Activated T-cell treated with anti-CD3 and anti-CD28 coated beads, Interleukin-2, amount 50 U/mL, for 4 hours (primary cell): ENCODE results near the gene CYP19A1. TPM values are rescaled to one million over a fixed set of nuclear protein-coding genes. Genes with fewer than 3 reads are reported as not detected.
A peak's percentile ranks its signal among the peaks of the same experiment; 100 is the strongest.

Source experiments
- ATAC-seq, 2 donors: fragments of 200-7000 bp; cut with Tn5 transposase; one replicate each; pipeline ENCODE4 v1.10.0; 2021
- DNase-seq: peaks from one replicate; pipeline ENCODE4 v3.0.0-alpha.2; 2020
- H3K27me3 Mint-ChIP-seq: one replicate; pipeline ENCODE4 v1.8.0; 2021; ENCODE audit warnings: low read depth, mixed read lengths
- H3K36me3 Mint-ChIP-seq: one replicate; pipeline ENCODE4 v1.8.0; 2022; ENCODE audit warnings: mixed read lengths; ENCODE audit not compliant: insufficient read depth
- H3K4me1 Mint-ChIP-seq: one replicate; pipeline ENCODE4 v1.8.0; 2021; ENCODE audit warnings: low read depth, mixed read lengths
- H3K4me3 Mint-ChIP-seq: one replicate; pipeline ENCODE4 v1.8.0; 2021; ENCODE audit warnings: mild to moderate bottlenecking, moderate library complexity, mixed read lengths
- H3K9me3 Mint-ChIP-seq: one replicate; pipeline ENCODE4 v1.8.0; 2021; ENCODE audit warnings: mixed read lengths
- total RNA-seq, 3 donors: library from RNA; stranded (reverse); gene quantifications; one replicate each; pipeline ENCODE4 v1.2.1, GENCODE V29; 2021

The CYP19A1 gene
- total RNA-seq: under 1 TPM in 1 of 3 donors, not detected in 2; 0.40 TPM

- Mint-ChIP-seq H3K9me3 (no peaks in the 10 kb centered on the region), H3K4me3 (no peak within 1 kb of the TSS), H3K4me1 (no peaks in the 10 kb centered on the region), H3K27me3 (peaks cover 25% of the 10 kb centered on the region), H3K36me3 (no peaks in the 10 kb centered on the region)
- ATAC-seq: no peak
- no peak for DNase-seq
These were observed at the start of gene CYP19A1 for GRCh38 chr15:51338496-51338895. TSS of gene CYP19A1 (minus strand) at chr15:51338596. CDS start at chr15:51242912, 95,684 bp downstream.

GRCh38 chr15:51387699-51388041 lies 49.3 kb upstream of the CYP19A1 start:
- Mint-ChIP-seq H3K4me3 (no peak overlapping the region), H3K9me3 (no peaks in the 10 kb centered on the region), H3K27me3 (peaks cover 15% of the 10 kb centered on the region), H3K36me3 (no peaks in the 10 kb centered on the region), H3K4me1 (no peaks in the 10 kb centered on the region)
- DNase-seq (no peak), ATAC-seq (no peak)

- H3K4me3 Mint-ChIP-seq: no peak overlapping the region
These were observed 48.7 kb upstream of the CYP19A1 start for GRCh38 chr15:51386960-51387698.

GRCh38 chr15:51386486-51386885 lies 48.1 kb upstream of the CYP19A1 start:
- ATAC-seq (no peak), DNase-seq (no peak)
- no peaks in the 10 kb centered on the region for H3K9me3 Mint-ChIP-seq
- H3K4me1 Mint-ChIP-seq: no peaks in the 10 kb centered on the region
- no peaks in the 10 kb centered on the region for H3K36me3 Mint-ChIP-seq
- H3K4me3 Mint-ChIP-seq: no peak overlapping the region
- H3K27me3 Mint-ChIP-seq: peaks cover 18% of the 10 kb centered on the region

More at GRCh38 chr15:51386960-51387698, 48.7 kb upstream of the CYP19A1 start:
- ATAC-seq (no peak), DNase-seq (no peak)
- Mint-ChIP-seq H3K4me1 (no peaks in the 10 kb centered on the region), H3K27me3 (peaks cover 15% of the 10 kb centered on the region), H3K9me3 (no peaks in the 10 kb centered on the region), H3K36me3 (no peaks in the 10 kb centered on the region)

GRCh38 chr15:51386029-51386428 lies 47.6 kb upstream of the CYP19A1 start:
- ATAC-seq (no peak), DNase-seq (no peak)
- H3K36me3 Mint-ChIP-seq: no peaks in the 10 kb centered on the region
- H3K9me3 Mint-ChIP-seq: no peaks in the 10 kb centered on the region
- peaks cover 19% of the 10 kb centered on the region for H3K27me3 Mint-ChIP-seq
- H3K4me1 Mint-ChIP-seq: no peaks in the 10 kb centered on the region
- H3K4me3 Mint-ChIP-seq: no peak overlapping the region

GRCh38 chr15:51382787-51383186 lies 44.4 kb upstream of the CYP19A1 start:
- no peaks in the 10 kb centered on the region for H3K4me1 Mint-ChIP-seq
- ATAC-seq: no peak
- H3K4me3 Mint-ChIP-seq: no peak overlapping the region
- H3K9me3 Mint-ChIP-seq: no peaks in the 10 kb centered on the region
- no peak for DNase-seq
- peaks cover 15% of the 10 kb centered on the region for H3K27me3 Mint-ChIP-seq
- no peaks in the 10 kb centered on the region for H3K36me3 Mint-ChIP-seq

- DNase-seq: no peak
- no peaks in the 10 kb centered on the region for H3K9me3 Mint-ChIP-seq
- H3K4me3 Mint-ChIP-seq: no peak overlapping the region
- H3K4me1 Mint-ChIP-seq: no peaks in the 10 kb centered on the region
- no peaks in the 10 kb centered on the region for H3K36me3 Mint-ChIP-seq
- H3K27me3 Mint-ChIP-seq: peaks cover 15% of the 10 kb centered on the region
- peak in 1 of 2 donors; percentile 52 for ATAC-seq
These were observed 42.8 kb upstream of the CYP19A1 start for GRCh38 chr15:51380999-51381806.

GRCh38 chr15:51379390-51379789 lies 41.0 kb upstream of the CYP19A1 start:
- Mint-ChIP-seq H3K4me1 (no peaks in the 10 kb centered on the region), H3K27me3 (peaks cover 15% of the 10 kb centered on the region), H3K36me3 (no peaks in the 10 kb centered on the region), H3K4me3 (no peak overlapping the region), H3K9me3 (no peaks in the 10 kb centered on the region)
- no peak for ATAC-seq
- no peak for DNase-seq

- DNase-seq: no peak
- no peaks in the 10 kb centered on the region for H3K9me3 Mint-ChIP-seq
- no peak overlapping the region for H3K4me3 Mint-ChIP-seq
- peaks cover 11% of the 10 kb centered on the region for H3K27me3 Mint-ChIP-seq
- no peak for ATAC-seq
- no peaks in the 10 kb centered on the region for H3K36me3 Mint-ChIP-seq
- no peaks in the 10 kb centered on the region for H3K4me1 Mint-ChIP-seq
These were observed 40.0 kb upstream of the CYP19A1 start for GRCh38 chr15:51378406-51378805.

GRCh38 chr15:51377038-51377786 lies 38.8 kb upstream of the CYP19A1 start:
- Mint-ChIP-seq H3K36me3 (no peaks in the 10 kb centered on the region), H3K4me1 (no peaks in the 10 kb centered on the region), H3K9me3 (no peaks in the 10 kb centered on the region), H3K4me3 (no peak overlapping the region), H3K27me3 (peaks cover 5% of the 10 kb centered on the region)
- DNase-seq (no peak), ATAC-seq (no peak)

- no peaks in the 10 kb centered on the region for H3K36me3 Mint-ChIP-seq
- no peak overlapping the region for H3K4me3 Mint-ChIP-seq
- H3K27me3 Mint-ChIP-seq: no peaks in the 10 kb centered on the region
- DNase-seq (no peak), ATAC-seq (no peak)
- H3K9me3 Mint-ChIP-seq: no peaks in the 10 kb centered on the region
- no peaks in the 10 kb centered on the region for H3K4me1 Mint-ChIP-seq
These were observed 37.7 kb upstream of the CYP19A1 start for GRCh38 chr15:51375966-51376640.

GRCh38 chr15:51374131-51374530 lies 35.7 kb upstream of the CYP19A1 start:
- no peaks in the 10 kb centered on the region for H3K4me1 Mint-ChIP-seq
- no peak for DNase-seq
- no peak overlapping the region for H3K4me3 Mint-ChIP-seq
- no peaks in the 10 kb centered on the region for H3K36me3 Mint-ChIP-seq
- no peak for ATAC-seq
- no peaks in the 10 kb centered on the region for H3K27me3 Mint-ChIP-seq
- no peaks in the 10 kb centered on the region for H3K9me3 Mint-ChIP-seq

GRCh38 chr15:51371266-51371665 lies 32.9 kb upstream of the CYP19A1 start:
- H3K4me1 Mint-ChIP-seq: no peaks in the 10 kb centered on the region
- H3K4me3 Mint-ChIP-seq: no peak overlapping the region
- no peaks in the 10 kb centered on the region for H3K9me3 Mint-ChIP-seq
- no peaks in the 10 kb centered on the region for H3K27me3 Mint-ChIP-seq
- no peaks in the 10 kb centered on the region for H3K36me3 Mint-ChIP-seq
- ATAC-seq (no peak), DNase-seq (no peak)

- peaks cover 6% of the 10 kb centered on the region for H3K27me3 Mint-ChIP-seq
- ATAC-seq: no peak
These were observed 31.0 kb upstream of the CYP19A1 start for GRCh38 chr15:51369451-51369761.

More at GRCh38 chr15:51369451-51369761, 31.0 kb upstream of the CYP19A1 start:
- H3K4me3 Mint-ChIP-seq: no peak overlapping the region
- no peak for DNase-seq
- H3K4me1 Mint-ChIP-seq: no peaks in the 10 kb centered on the region
- H3K36me3 Mint-ChIP-seq: no peaks in the 10 kb centered on the region
- H3K9me3 Mint-ChIP-seq: no peaks in the 10 kb centered on the region
